WTC11 (cell line): ENCODE measurements around the gene C4orf50. TPM values are rescaled to one million over a fixed set of nuclear protein-coding genes. Genes with fewer than 3 reads are reported as not detected.
"Not testable (repeated sequence)": the region's sequence is repeated elsewhere in the genome, so short reads cannot be mapped to it uniquely, and the experiment has no call there.

Experiments
- ATAC-seq: fragments of 200-7000 bp; cut with Tn5 transposase; 2 replicates; pipeline ENCODE4 v1.10.0; 2021; ENCODE audit warnings: mild to moderate bottlenecking, moderate library complexity
- CTCF ChIA-PET: fragments of 300-600 bp; sonication (Branson Sonifier 250); formaldehyde crosslinking; loops from one replicate; lab custom pipeline; 2021; ENCODE audit warnings: antibody characterized with exemption; lab: Charles Lee
- POLR2A ChIA-PET: fragments of 350-600 bp; sonication (Branson Sonifier 250); formaldehyde crosslinking; loops from one replicate; lab custom pipeline; 2021; ENCODE audit warnings: antibody characterized with exemption; lab: Charles Lee
- DNase-seq: peaks from one replicate; pipeline ENCODE4 v3.0.0; 2021; ENCODE audit warnings: low spot score
- H3K27ac Mint-ChIP-seq: 2 replicates; pipeline ENCODE4 v1.8.0; 2021; ENCODE audit warnings: mixed read lengths
- H3K27me3 Mint-ChIP-seq: 2 replicates; pipeline ENCODE4 v1.8.0; 2021; ENCODE audit warnings: low read depth, mild to moderate bottlenecking, moderate library complexity, mixed read lengths
- H3K36me3 Mint-ChIP-seq: 2 replicates; pipeline ENCODE4 v1.8.0; 2021; ENCODE audit warnings: mixed read lengths
- H3K4me1 Mint-ChIP-seq: 2 replicates; pipeline ENCODE4 v1.8.0; 2022; ENCODE audit warnings: mixed read lengths
- H3K4me3 Mint-ChIP-seq: 2 replicates; pipeline ENCODE4 v1.8.0; 2021; ENCODE audit warnings: mild to moderate bottlenecking, moderate library complexity, mixed read lengths
- H3K9me3 Mint-ChIP-seq: 2 replicates; pipeline ENCODE4 v1.8.0; 2021; ENCODE audit warnings: mixed read lengths
- AR ChIP-seq: fragments of 250-450 bp; sonication (Bioruptor Pico); IDR thresholded peaks from 2 replicates; pipeline ENCODE4 v1.9.0; 2021; ENCODE audit warnings: mild to moderate bottlenecking
- ATF3 ChIP-seq: sonication (generic); formaldehyde crosslinking; conservative IDR thresholded peaks from 2 replicates; pipeline ENCODE4 v1.8.1; 2022; ENCODE audit warnings: mild to moderate bottlenecking, missing genetic modification reagents
- CBFB ChIP-seq: sonication (generic); formaldehyde crosslinking; IDR thresholded peaks from 2 replicates; pipeline ENCODE4 v1.8.1; 2022; ENCODE audit warnings: mild to moderate bottlenecking, low read depth, missing genetic modification reagents
- CREB1 ChIP-seq: sonication (generic); formaldehyde crosslinking; IDR thresholded peaks from 2 replicates; pipeline ENCODE4 v1.8.0; 2023; ENCODE audit warnings: mild to moderate bottlenecking, missing genetic modification reagents
- FOXJ3 ChIP-seq: sonication (generic); formaldehyde crosslinking; IDR thresholded peaks from 2 replicates; pipeline ENCODE4 v1.9.0; 2021; ENCODE audit warnings: missing genetic modification reagents, mild to moderate bottlenecking, borderline replicate concordance
- GTF2I ChIP-seq: fragments of 250-450 bp; sonication (Bioruptor Pico); conservative IDR thresholded peaks from 2 replicates; pipeline ENCODE4 v1.4.0; 2021; ENCODE audit warnings: mild to moderate bottlenecking
- IRF2 ChIP-seq: sonication (generic); formaldehyde crosslinking; IDR thresholded peaks from 2 replicates; pipeline ENCODE4 v1.8.0; 2022; ENCODE audit warnings: low read depth, missing genetic modification reagents, borderline replicate concordance
- NFYB ChIP-seq: sonication (generic); formaldehyde crosslinking; conservative IDR thresholded peaks from 2 replicates; pipeline ENCODE4 v1.8.0; 2022; ENCODE audit warnings: low read depth, missing genetic modification reagents
- NR3C1 ChIP-seq: sonication (generic); formaldehyde crosslinking; conservative IDR thresholded peaks from 2 replicates; pipeline ENCODE4 v1.8.1; 2023; ENCODE audit warnings: low read depth, mild to moderate bottlenecking, missing genetic modification reagents
- STAT6 ChIP-seq: sonication (generic); formaldehyde crosslinking; conservative IDR thresholded peaks from 2 replicates; pipeline ENCODE4 v1.8.1; 2023; ENCODE audit warnings: mild to moderate bottlenecking, low read depth, missing genetic modification reagents, moderate library complexity
- TCF7 ChIP-seq: sonication (generic); formaldehyde crosslinking; IDR thresholded peaks from 2 replicates; pipeline ENCODE4 v1.8.0; 2022; ENCODE audit warnings: mild to moderate bottlenecking, low read depth, missing genetic modification reagents, moderate library complexity
- total RNA-seq: library from RNA; stranded (reverse); gene quantifications from 3 replicates; pipeline ENCODE4 v1.2.3, GENCODE V29; 2021
- TF ChIP-seq, protein P1 (sequence below): sonication (generic); formaldehyde crosslinking; IDR thresholded peaks from 2 replicates; pipeline ENCODE4 v1.8.0; 2022; ENCODE audit warnings: missing genetic modification reagents
- TF ChIP-seq, protein P2 (sequence below): sonication (generic); formaldehyde crosslinking; IDR thresholded peaks from 2 replicates; pipeline ENCODE4 v1.8.1; 2023; ENCODE audit warnings: mild to moderate bottlenecking, missing genetic modification reagents

The C4orf50 gene
- total RNA-seq, 1 experiment from 2014 or later = 0.17 TPM

- TF ChIP-seq TCF7 (CRISPR knock-in tag) (no peak), NFYB (CRISPR knock-in tag) (no peak), ATF3 (no peak)
Observed at GRCh38 chr4:5858020-5858769, 160.0 kb downstream of the C4orf50 start (continued).

- no peaks in the 10 kb centered on the region for H3K9me3 Mint-ChIP-seq
- POLR2A ChIA-PET = no interaction called here
Observed at GRCh38 chr4:5857199-5857598, 161.0 kb downstream of the C4orf50 start.

DNA sequence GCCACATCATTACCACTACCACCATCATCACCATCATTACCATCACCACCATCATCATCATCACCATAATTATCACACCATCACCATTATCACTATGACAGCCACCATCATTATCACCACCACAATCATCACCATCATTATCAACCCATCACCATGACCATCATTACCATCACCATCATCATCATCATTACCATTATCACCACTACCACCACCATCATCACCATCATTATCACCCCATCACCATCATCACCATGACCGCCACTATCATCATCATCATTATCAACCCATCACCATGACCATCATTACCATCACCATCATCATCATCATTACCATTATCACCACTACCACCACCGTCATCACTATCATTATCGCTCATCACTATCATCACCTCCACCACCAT, 161.9 kb downstream of the C4orf50 start:
- peaks cover 19% of the 10 kb centered on the region for H3K36me3 Mint-ChIP-seq
- CTCF ChIA-PET, H3K9me3 Mint-ChIP-seq, POLR2A ChIA-PET, DNase-seq, H3K4me1 Mint-ChIP-seq, H3K27ac Mint-ChIP-seq, ATAC-seq, H3K4me3 Mint-ChIP-seq, H3K27me3 Mint-ChIP-seq: not testable (repeated sequence)

More at GRCh38 chr4:5857199-5857598, 161.0 kb downstream of the C4orf50 start:
- no peaks in the 10 kb centered on the region for H3K4me1 Mint-ChIP-seq
- TF ChIP-seq NR3C1 (CRISPR knock-in tag) (no peak), AR (CRISPR knock-in tag) (no peak), CBFB (CRISPR knock-in tag) (no peak), STAT6 (CRISPR knock-in tag) (no peak), CREB1 (no peak), IRF2 (CRISPR knock-in tag) (no peak), GTF2I (CRISPR knock-in tag) (no peak), FOXJ3 (no peak)
- TF ChIP-seq, protein P1, sequence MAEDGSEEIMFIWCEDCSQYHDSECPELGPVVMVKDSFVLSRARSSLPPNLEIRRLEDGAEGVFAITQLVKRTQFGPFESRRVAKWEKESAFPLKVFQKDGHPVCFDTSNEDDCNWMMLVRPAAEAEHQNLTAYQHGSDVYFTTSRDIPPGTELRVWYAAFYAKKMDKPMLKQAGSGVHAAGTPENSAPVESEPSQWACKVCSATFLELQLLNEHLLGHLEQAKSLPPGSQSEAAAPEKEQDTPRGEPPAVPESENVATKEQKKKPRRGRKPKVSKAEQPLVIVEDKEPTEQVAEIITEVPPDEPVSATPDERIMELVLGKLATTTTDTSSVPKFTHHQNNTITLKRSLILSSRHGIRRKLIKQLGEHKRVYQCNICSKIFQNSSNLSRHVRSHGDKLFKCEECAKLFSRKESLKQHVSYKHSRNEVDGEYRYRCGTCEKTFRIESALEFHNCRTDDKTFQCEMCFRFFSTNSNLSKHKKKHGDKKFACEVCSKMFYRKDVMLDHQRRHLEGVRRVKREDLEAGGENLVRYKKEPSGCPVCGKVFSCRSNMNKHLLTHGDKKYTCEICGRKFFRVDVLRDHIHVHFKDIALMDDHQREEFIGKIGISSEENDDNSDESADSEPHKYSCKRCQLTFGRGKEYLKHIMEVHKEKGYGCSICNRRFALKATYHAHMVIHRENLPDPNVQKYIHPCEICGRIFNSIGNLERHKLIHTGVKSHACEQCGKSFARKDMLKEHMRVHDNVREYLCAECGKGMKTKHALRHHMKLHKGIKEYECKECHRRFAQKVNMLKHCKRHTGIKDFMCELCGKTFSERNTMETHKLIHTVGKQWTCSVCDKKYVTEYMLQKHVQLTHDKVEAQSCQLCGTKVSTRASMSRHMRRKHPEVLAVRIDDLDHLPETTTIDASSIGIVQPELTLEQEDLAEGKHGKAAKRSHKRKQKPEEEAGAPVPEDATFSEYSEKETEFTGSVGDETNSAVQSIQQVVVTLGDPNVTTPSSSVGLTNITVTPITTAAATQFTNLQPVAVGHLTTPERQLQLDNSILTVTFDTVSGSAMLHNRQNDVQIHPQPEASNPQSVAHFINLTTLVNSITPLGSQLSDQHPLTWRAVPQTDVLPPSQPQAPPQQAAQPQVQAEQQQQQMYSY (CRISPR knock-in tag) = no peak
- TF ChIP-seq, protein P2, sequence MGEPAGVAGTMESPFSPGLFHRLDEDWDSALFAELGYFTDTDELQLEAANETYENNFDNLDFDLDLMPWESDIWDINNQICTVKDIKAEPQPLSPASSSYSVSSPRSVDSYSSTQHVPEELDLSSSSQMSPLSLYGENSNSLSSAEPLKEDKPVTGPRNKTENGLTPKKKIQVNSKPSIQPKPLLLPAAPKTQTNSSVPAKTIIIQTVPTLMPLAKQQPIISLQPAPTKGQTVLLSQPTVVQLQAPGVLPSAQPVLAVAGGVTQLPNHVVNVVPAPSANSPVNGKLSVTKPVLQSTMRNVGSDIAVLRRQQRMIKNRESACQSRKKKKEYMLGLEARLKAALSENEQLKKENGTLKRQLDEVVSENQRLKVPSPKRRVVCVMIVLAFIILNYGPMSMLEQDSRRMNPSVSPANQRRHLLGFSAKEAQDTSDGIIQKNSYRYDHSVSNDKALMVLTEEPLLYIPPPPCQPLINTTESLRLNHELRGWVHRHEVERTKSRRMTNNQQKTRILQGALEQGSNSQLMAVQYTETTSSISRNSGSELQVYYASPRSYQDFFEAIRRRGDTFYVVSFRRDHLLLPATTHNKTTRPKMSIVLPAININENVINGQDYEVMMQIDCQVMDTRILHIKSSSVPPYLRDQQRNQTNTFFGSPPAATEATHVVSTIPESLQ = no peak
- TF ChIP-seq, all 79 proteins: peak for 0
- Mint-ChIP-seq H3K27ac (no peak overlapping the region), H3K36me3 (peaks cover 17% of the 10 kb centered on the region), H3K27me3 (no peaks in the 10 kb centered on the region), H3K4me3 (no peak overlapping the region)
- DNase-seq (no peak), ATAC-seq (no peak)
- CTCF ChIA-PET = interaction anchor here (1.0 kb wide), 1 partner anchor 141 kb away, joined by 3 read pairs; no protein-coding TSS in a partner anchor
